WTC11 (cell line): ENCODE measurements around the gene SUN2.

Experiments
- CREM ChIP-seq: sonication (generic); formaldehyde crosslinking; IDR thresholded peaks from 2 replicates; pipeline ENCODE4 v1.8.1; 2022; ENCODE audit warnings: mild to moderate bottlenecking, missing genetic modification reagents, moderate library complexity
- CTCF ChIP-seq: fragments of 200-600 bp; IDR thresholded peaks from 2 replicates; pipeline ENCODE4 v1.8.0; 2022; ENCODE audit warnings: antibody characterized with exemption
- FOXP1 ChIP-seq: sonication (generic); formaldehyde crosslinking; IDR thresholded peaks from 2 replicates; pipeline ENCODE4 v1.8.0; 2022; ENCODE audit warnings: missing genetic modification reagents, mild to moderate bottlenecking, moderate library complexity, borderline replicate concordance
- KAT7 ChIP-seq: sonication (generic); formaldehyde crosslinking; IDR thresholded peaks from 2 replicates; pipeline ENCODE4 v1.8.1; 2023; ENCODE audit warnings: missing genetic modification reagents, mild to moderate bottlenecking, borderline replicate concordance
- NR2C2 ChIP-seq: sonication (generic); formaldehyde crosslinking; IDR thresholded peaks from 2 replicates; pipeline ENCODE4 v1.8.0; 2022; ENCODE audit warnings: mild to moderate bottlenecking, missing genetic modification reagents
- USF1 ChIP-seq: sonication (generic); formaldehyde crosslinking; IDR thresholded peaks from 2 replicates; pipeline ENCODE4 v1.8.0; 2022; ENCODE audit warnings: mild to moderate bottlenecking, missing genetic modification reagents
- TF ChIP-seq, protein P1 (sequence below): fragments of 250-450 bp; sonication (Bioruptor Pico); IDR thresholded peaks from 2 replicates; pipeline ENCODE4 v1.8.0; 2021; ENCODE audit warnings: mild to moderate bottlenecking

GRCh38 chr22:38788021-38788816, 32.4 kb upstream of the SUN2 start:
- TF ChIP-seq USF1 (CRISPR knock-in tag) (no peak), NR2C2 (CRISPR knock-in tag) (no peak), CTCF (no peak), CREM (CRISPR knock-in tag) (no peak), FOXP1 (CRISPR knock-in tag) (no peak), KAT7 (CRISPR knock-in tag) (no peak)
- TF ChIP-seq, protein P1, sequence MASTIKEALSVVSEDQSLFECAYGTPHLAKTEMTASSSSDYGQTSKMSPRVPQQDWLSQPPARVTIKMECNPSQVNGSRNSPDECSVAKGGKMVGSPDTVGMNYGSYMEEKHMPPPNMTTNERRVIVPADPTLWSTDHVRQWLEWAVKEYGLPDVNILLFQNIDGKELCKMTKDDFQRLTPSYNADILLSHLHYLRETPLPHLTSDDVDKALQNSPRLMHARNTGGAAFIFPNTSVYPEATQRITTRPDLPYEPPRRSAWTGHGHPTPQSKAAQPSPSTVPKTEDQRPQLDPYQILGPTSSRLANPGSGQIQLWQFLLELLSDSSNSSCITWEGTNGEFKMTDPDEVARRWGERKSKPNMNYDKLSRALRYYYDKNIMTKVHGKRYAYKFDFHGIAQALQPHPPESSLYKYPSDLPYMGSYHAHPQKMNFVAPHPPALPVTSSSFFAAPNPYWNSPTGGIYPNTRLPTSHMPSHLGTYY (CRISPR knock-in tag): no peak
